Upper lobe of left lung (tissue), 6 donors: ENCODE results near the gene MPC1. TPM values are rescaled to one million over a fixed set of nuclear protein-coding genes. Genes with fewer than 3 reads are reported as not detected.
A peak's percentile ranks its signal among the peaks of the same experiment; 100 is the strongest.

ENCODE experiments used
- ATAC-seq, 2 donors: fragments of 200-7000 bp; cut with Tn5 transposase; one replicate each; pipeline ENCODE4 v1.9.1; 2022; ENCODE audit warnings: mild to moderate bottlenecking in 2 of 2, moderate library complexity in 2 of 2; ENCODE audit not compliant: low FRiP score in 2 of 2
- DNase-seq, 2 donors: peaks; one replicate each; pipeline ENCODE4 v3.0.0-alpha.2; 2019 to 2020
- H3K27ac ChIP-seq, 4 donors: fragments of 200-600 bp; sonication (generic); one replicate each; pipeline ENCODE4 v1.5.1; 2016 to 2019
- H3K27me3 ChIP-seq, 4 donors: fragments of 200-600 bp; sonication (generic); one replicate each; pipeline ENCODE4 v1.5.1; 2017 to 2019
- H3K36me3 ChIP-seq, 4 donors: fragments of 200-600 bp; sonication (generic); one replicate each; pipeline ENCODE4 v1.5.1; 2016 to 2019
- H3K4me1 ChIP-seq, 4 donors: fragments of 200-600 bp; sonication (generic); one replicate each; pipeline ENCODE4 v1.5.1; 2018 to 2019
- H3K4me3 ChIP-seq, 4 donors: fragments of 200-600 bp; sonication (generic); one replicate each; pipeline ENCODE4 v1.5.1; 2017 to 2019; ENCODE audit warnings: mild to moderate bottlenecking in 2 of 4, moderate library complexity in 1 of 4
- H3K9me3 ChIP-seq, 4 donors: fragments of 200-600 bp; sonication (generic); one replicate each; pipeline ENCODE4 v1.5.1; 2018 to 2019
- EP300 ChIP-seq, 4 donors: sonication (generic); formaldehyde crosslinking; IDR thresholded peaks; one replicate each; pipeline ENCODE4 v1.5.1; 2017; ENCODE audit warnings: antibody characterized with exemption in 4 of 4, control low read depth in 2 of 4
- POLR2A ChIP-seq, 4 donors: fragments of 450-650 bp; IDR thresholded peaks; one replicate each; pipeline ENCODE4 v1.5.1; 2016 to 2017; ENCODE audit warnings: antibody characterized with exemption in 4 of 4, mild to moderate bottlenecking in 2 of 4
- POLR2AphosphoS5 ChIP-seq, 2 donors: sonication (generic); formaldehyde crosslinking; IDR thresholded peaks; one replicate each; pipeline ENCODE4 v1.5.1; 2017; ENCODE audit warnings: antibody characterized with exemption in 2 of 2
- WGBS, 2 donors: methylation state at CpG; one replicate each; pipeline ENCODE4 v1.1.5; 2017 to 2018; 5-methylcytosine and 5-hydroxymethylcytosine counted together
- total RNA-seq, 6 donors: library from RNA; depleted of rRNA in 4 of 6; stranded (reverse); fragments of >200 nt in 4 of 6; gene quantifications; one replicate each; pipeline versions ENCODE4 v1.1.0 to v1.2.1, GENCODE V29; 2016 to 2021
- TF ChIP-seq, protein P1 (sequence below), 6 experiments: fragments of 450-650 bp in 4 of 6; fragments of 200-600 bp in 2 of 6; sonication (generic) in 2 of 6; IDR thresholded peaks; one replicate each; pipeline ENCODE4 v1.5.1; 2016 to 2019; ENCODE audit warnings: antibody characterized with exemption in 6 of 6
- donor health status: DM: no; HTN: no; CAD: no; lungs with moderate emphysema.
- donor health status: DM: no; HTN: yes; CAD: no; lungs with severe emphysema.

Gene MPC1
- total RNA-seq, 6 donors from 2014 or later = 17.8 to 74.2 (median 50.7) TPM

DNA sequence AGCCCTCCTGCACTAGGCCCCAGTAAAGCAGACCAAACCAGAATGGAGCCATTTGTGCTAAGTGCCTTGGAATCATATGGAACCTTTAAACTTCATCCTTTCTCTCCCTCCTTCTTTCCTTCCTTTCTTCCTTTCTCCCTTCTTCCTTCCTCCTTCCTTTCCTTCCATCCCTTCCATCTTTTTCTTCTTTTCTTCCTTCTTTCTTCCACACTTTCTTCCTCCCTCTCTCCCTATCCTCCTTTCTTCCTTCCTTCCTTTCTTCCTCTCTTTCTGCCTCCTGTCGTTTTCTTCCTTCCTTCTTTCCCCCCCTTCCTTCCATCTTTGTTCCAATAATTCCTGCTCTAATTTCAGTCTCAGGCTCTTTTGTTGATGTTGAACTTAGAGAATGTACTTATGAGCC is 29.2 kb downstream of the MPC1 start:
- TF ChIP-seq POLR2AphosphoS5 (IDR thresholded peaks at IDR 0.05) = no peak
- TF ChIP-seq EP300 (IDR thresholded peaks at IDR 0.05) = no peak
- no peak for TF ChIP-seq POLR2A (IDR thresholded peaks at IDR 0.05)
- TF ChIP-seq, protein P1, sequence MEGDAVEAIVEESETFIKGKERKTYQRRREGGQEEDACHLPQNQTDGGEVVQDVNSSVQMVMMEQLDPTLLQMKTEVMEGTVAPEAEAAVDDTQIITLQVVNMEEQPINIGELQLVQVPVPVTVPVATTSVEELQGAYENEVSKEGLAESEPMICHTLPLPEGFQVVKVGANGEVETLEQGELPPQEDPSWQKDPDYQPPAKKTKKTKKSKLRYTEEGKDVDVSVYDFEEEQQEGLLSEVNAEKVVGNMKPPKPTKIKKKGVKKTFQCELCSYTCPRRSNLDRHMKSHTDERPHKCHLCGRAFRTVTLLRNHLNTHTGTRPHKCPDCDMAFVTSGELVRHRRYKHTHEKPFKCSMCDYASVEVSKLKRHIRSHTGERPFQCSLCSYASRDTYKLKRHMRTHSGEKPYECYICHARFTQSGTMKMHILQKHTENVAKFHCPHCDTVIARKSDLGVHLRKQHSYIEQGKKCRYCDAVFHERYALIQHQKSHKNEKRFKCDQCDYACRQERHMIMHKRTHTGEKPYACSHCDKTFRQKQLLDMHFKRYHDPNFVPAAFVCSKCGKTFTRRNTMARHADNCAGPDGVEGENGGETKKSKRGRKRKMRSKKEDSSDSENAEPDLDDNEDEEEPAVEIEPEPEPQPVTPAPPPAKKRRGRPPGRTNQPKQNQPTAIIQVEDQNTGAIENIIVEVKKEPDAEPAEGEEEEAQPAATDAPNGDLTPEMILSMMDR (IDR thresholded peaks at IDR 0.05) = no peak
- no peaks in the 10 kb centered on the region for H3K36me3 ChIP-seq
- 55 to 66% methylated on average over 1 of the region's 1 CpG for WGBS, 2 donors

DNA sequence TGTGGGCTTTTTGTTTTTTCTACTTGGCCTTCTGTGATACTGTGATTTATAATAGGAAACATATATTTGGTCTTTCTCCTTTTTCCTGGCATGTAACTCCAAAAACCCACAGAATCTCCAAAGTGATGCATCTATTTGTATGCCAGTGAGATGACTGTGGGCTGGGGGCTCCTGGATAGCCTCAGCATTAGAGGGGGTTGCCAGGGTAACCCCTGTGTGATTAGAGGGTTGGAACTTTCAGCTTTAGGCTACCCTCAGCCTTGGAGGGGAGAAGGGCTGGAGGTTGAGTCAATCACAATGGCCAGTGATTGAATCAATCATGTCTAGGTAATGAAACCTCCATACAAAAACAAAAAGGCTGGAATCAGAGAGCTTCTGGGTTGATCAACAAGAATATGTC is 29.8 kb downstream of the MPC1 start:
- Histone ChIP-seq H3K9me3 (no peaks in the 10 kb centered on the region), H3K36me3 (no peaks in the 10 kb centered on the region)
- no peak for ATAC-seq

More for the DNA sequence above, 29.2 kb downstream of the MPC1 start:
- Histone ChIP-seq H3K27ac (no peak overlapping the region), H3K4me3 (no peak overlapping the region), H3K4me1 (no peaks in the 10 kb centered on the region), H3K9me3 (no peaks in the 10 kb centered on the region), H3K27me3 (no peaks in the 10 kb centered on the region)
- DNase-seq (no peak), ATAC-seq (no peak)

DNA sequence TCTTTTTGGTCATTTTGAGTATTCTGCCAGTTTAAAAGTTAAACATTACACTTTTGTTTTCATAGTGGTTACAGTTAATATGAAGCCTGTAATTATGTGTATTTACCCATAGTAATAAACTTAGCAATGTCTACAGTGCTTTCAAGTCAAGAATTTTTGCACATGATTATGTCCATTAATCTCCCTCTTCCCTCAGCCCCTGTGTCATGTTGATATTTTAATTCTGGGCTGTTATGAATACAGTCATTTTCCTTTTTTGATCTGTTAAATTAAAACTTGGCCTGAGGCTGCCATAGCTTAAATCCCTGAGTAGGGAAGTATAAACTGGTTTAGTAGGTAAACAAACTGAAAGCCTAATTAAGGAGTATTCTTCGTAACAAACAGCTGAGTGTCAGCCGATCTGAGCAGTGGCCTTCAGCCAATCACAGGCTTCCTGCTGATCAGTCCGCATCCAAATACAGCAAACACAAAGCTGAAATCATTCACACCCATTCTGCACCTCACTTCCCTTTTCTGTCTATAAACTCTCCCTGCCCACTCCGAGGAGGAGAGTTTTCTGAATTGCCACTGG is 30.9 kb downstream of the MPC1 start:
- WGBS, 2 donors = 8 to 17% methylated on average over 4 of the region's 4 CpGs
- Histone ChIP-seq H3K27me3 (no peaks in the 10 kb centered on the region), H3K36me3 (no peaks in the 10 kb centered on the region), H3K9me3 (no peaks in the 10 kb centered on the region), H3K27ac (no peak overlapping the region), H3K4me1 (no peaks in the 10 kb centered on the region), H3K4me3 (no peak overlapping the region)
- TF ChIP-seq POLR2AphosphoS5 (IDR thresholded peaks at IDR 0.05) (peak in 1 of 2 donors; percentile 9), EP300 (IDR thresholded peaks at IDR 0.05) (peak in 1 of 4 donors; percentile 3), POLR2A (IDR thresholded peaks at IDR 0.05) (peak in 1 of 4 donors; percentile 22)
- TF ChIP-seq, protein P1 (IDR thresholded peaks at IDR 0.05) = no peak
- ATAC-seq = peak; percentile 67 to 89
- peak in 1 of 2 donors; percentile 51 for DNase-seq

More for the DNA sequence above, 29.8 kb downstream of the MPC1 start:
- no peak for TF ChIP-seq EP300 (IDR thresholded peaks at IDR 0.05)
- TF ChIP-seq POLR2A (IDR thresholded peaks at IDR 0.05) = no peak
- H3K4me1 ChIP-seq = no peaks in the 10 kb centered on the region
- no peak overlapping the region for H3K27ac ChIP-seq
- no peak for DNase-seq
- H3K4me3 ChIP-seq = no peak overlapping the region
- H3K27me3 ChIP-seq = no peaks in the 10 kb centered on the region

DNA sequence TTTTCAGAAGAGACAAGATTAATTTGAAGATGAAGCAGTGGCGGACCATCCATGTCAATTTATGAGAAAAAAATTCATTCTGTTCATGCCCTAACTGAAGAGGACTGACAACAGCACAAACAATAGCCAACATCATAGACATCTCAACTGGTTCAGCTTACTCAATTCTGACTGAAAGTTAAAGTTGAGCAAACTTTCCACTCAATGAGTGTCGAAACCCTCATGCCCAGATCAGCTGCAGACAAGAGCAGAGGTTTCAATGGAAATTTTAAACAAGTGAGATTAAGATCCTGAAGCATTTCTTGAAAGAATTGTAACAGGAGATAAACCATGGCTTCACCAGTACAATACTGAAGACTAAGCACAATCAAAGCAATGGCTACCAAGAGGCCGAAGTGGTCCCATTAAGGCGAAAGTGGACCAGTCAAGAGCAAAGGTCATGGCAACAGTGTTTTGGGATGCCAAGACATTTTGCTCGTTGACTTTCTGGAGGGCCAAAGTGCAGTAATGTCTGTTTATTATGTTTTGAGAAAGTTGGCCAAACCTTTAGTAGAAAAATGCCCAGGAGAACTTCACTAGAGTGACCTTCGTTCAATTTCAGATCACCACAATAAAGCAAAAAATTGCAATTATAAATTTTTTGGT is 34.3 kb downstream of the MPC1 start:
- Histone ChIP-seq H3K27me3 (no peaks in the 10 kb centered on the region), H3K4me3 (no peak overlapping the region), H3K9me3 (no peaks in the 10 kb centered on the region), H3K27ac (no peak overlapping the region), H3K36me3 (no peaks in the 10 kb centered on the region), H3K4me1 (peaks cover 1 to 3% (median 2%) of the 10 kb centered on the region in 4 donors)
- DNase-seq = no peak
- ATAC-seq = no peak
- WGBS, 2 donors = 83 to 89% methylated on average over 6 of the region's 6 CpGs
- TF ChIP-seq POLR2A (IDR thresholded peaks at IDR 0.05) (no peak), EP300 (IDR thresholded peaks at IDR 0.05) (no peak)
- TF ChIP-seq, protein P1 (IDR thresholded peaks at IDR 0.05) = no peak

DNA sequence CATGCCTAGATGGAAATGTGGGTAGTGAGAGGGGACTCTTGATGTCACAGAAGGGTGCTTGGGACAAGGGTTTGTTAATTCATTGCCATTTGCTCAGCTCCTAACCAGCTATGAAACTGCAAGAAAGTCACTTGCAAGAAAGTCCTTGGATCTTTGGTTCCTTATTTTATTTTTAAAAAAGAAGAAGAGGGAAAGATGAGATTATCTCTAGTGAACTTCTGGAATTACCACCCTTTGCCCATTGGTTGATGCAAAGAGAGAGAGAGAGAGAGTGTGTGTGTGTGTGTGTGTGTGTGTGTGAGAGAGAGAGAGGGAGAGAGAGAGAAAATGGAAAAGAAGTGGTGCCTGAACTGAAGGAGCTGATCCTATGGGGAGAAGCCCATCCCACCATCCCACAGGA is 35.8 kb downstream of the MPC1 start:
- DNase-seq (no peak), ATAC-seq (no peak)
- TF ChIP-seq, protein P1 (IDR thresholded peaks at IDR 0.05) = no peak
- TF ChIP-seq POLR2AphosphoS5 (IDR thresholded peaks at IDR 0.05) (no peak), POLR2A (IDR thresholded peaks at IDR 0.05) (no peak), EP300 (IDR thresholded peaks at IDR 0.05) (no peak)
- Histone ChIP-seq H3K4me1 (peaks cover 6 to 7% (median 7%) of the 10 kb centered on the region in 4 donors), H3K27me3 (no peaks in the 10 kb centered on the region), H3K27ac (no peak overlapping the region), H3K9me3 (no peaks in the 10 kb centered on the region), H3K36me3 (no peaks in the 10 kb centered on the region), H3K4me3 (no peak overlapping the region)
